ENCODE data around the gene HLA-DMB.
"Not testable (repeated sequence)": the region's sequence is repeated elsewhere in the genome, so short reads cannot be mapped to it uniquely, and the experiment has no call there.

HLA-DMB gene

GRCh38 chr6:32949113-32949512, 8.3 kb upstream of the HLA-DMB start:
- no peak for DNase-seq

- no peak for DNase-seq
Measured at GRCh38 chr6:32947552-32948465, 7.0 kb upstream of the HLA-DMB start.

DNA sequence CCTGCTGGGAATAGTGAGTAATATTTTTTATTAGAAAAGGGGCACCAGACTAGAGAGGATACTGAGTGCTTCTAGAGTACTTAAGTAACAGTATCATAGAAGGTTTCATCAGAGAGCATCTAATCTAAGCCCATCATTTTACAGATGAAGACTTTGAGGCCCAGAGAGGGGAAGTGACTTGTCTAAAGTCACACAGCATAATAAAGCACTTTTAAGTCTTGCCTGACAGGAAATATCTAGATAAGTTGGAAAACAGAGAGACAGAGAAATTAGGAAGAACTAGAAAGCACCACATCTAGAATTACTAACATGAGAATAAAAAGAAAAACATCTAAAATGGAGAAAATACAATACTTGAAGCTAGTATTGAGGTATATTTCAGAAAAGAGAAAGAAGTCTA, 6.1 kb upstream of the HLA-DMB start:
- no peak for DNase-seq

DNA sequence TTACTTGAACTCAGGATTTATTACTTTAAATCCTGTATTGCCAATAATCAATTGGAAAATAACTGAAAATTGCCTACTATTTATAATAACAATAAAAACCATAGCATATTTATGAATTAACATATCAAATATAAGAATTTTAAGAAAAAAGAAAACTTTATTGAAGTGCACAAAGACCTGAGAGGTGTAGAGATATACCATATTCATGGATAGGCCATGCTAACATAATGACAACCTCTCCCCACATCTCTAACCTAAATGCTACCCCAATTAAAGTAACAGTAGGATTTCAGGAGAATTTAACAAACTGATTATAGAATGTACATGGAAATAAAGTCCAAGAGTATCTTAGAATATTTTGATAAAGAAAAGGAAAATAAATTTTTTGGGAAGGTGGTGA, 5.1 kb upstream of the HLA-DMB start:
- DNase-seq: no peak

GRCh38 chr6:32945108-32945760, 4.4 kb upstream of the HLA-DMB start:
- no peak for DNase-seq

DNA sequence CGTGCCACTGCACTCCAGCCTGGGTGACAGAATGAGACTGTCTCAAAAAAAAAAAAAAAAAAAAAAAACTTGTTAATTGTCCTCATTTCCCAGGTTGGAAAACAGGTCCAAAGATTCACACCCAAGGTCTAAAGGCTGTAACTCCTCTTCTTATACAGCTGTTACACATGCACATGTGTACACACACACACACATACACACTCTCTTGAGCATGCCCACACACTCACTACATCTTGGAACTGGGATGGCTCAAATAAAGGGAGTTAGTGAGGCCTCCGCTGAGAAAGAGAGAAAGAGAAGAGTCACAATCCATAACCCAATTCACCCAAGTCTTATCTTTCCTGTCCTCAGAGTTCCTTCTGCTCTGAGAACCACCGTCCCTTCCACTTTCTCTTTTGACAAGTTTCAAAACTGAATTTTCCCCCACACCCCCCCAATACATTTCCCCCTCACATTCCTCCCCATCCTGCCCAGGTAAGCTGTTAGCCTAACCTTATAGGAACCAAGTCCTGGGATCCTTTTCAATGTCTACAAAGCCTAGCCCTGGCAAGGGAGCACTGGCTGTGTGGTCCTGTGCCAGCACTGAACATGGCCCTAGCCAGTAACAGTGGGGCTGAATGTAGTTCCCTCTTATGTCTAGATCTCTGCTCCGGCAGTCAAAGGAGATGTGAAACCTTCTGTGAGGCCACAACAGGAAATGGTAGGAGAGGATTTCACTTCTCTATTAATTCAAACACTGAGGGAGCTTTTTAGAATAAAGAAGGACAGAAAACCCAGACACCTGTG, 3.2 kb upstream of the HLA-DMB start:
- peak; percentile 90 for DNase-seq

DNA sequence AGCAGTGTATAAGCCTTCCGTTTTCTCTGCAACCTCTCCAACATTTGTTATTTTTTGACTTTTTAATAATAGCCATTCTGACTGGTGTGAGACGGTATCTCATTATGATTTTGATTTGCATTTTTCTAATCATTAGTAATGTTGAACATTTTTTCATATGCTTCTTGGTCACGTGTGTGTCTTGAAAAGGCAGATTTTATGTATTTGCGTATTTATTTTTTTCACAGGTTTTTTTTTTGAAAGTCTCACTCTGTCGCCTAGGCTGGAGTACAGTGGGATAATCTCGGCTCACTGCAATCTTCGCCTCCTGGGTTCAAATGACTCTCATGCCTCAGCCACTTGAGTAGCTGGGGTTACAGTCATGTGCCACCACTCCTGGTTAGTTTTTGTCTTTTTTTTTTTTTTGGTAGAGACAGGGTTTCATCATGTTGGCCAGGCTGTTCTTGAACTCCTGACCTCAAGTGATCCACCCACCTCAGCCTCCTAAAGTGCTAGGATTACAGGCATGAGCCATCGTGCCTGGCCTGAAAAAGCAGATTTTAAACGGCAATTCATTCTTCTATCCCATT, 1.8 kb upstream of the HLA-DMB start:
- not testable (repeated sequence) for DNase-seq

DNA sequence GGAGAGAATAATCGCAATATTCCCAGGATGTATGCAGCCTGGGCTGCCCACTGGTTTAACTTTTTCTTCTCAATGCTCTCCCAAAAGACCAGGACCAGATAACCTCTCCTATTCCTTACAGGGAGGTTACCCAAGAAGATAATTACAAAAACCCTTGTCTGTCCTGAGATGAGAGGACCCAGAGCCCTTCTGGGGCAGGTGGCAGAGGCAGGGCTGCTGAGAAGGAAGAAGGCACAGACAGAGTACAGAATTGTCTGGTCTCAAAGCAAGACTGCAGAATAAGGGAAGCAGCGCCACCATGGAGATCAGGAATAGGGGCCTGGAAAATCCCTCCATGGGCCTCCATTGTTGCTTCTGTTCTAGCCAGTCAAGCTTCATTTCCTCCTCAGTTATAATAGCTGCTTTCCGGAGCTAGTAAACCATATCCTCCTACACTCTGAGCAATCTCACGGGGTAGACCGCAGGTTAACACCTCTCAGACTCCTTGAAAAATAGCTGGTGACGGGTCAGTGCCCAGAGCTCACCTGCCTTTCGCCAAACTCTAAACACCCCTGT, 463 bp upstream of the HLA-DMB start:
- no peak for DNase-seq

DNA sequence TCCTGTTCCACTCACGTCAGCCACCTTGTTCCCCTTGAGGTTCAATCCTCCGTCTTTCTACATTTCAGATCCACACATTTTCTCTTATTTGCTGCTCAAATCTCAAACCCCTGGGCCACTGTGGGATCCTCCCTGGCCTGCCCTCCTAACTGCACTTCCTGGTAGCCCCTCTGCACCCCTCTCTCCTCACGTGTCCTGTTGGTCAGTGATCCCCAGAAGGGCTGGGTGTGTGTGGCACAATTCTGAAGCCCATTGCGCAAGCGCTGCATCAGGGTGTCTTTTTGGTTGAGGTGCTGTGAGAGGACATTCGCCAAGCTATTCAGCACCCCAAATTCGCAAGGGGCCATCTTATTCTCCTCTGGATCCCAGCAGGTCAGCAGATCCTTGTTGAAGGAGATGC, 2.3 kb downstream of the HLA-DMB start:
- DNase-seq: no peak

DNA sequence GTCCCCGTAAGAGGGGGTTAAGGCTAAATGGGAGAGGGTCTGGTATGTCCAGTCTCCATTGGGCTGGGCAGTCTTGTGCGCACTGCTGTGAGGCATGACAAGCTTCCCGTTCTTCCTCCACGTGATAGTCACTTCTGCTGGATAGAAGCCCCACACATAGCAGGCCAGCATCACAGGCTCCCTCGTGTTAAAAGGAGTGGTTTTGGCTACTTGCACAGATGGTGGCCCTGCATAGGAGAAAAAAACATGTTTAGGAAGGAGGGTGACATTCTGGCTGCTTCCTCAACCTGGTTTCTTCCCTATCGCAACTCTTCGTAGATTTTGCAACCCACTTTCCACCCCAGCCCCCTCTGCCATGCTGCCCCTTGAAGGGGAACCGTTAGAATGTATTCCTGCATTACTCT, 3.6 kb downstream of the HLA-DMB start:
- DNase-seq: peak; percentile 6

DNA sequence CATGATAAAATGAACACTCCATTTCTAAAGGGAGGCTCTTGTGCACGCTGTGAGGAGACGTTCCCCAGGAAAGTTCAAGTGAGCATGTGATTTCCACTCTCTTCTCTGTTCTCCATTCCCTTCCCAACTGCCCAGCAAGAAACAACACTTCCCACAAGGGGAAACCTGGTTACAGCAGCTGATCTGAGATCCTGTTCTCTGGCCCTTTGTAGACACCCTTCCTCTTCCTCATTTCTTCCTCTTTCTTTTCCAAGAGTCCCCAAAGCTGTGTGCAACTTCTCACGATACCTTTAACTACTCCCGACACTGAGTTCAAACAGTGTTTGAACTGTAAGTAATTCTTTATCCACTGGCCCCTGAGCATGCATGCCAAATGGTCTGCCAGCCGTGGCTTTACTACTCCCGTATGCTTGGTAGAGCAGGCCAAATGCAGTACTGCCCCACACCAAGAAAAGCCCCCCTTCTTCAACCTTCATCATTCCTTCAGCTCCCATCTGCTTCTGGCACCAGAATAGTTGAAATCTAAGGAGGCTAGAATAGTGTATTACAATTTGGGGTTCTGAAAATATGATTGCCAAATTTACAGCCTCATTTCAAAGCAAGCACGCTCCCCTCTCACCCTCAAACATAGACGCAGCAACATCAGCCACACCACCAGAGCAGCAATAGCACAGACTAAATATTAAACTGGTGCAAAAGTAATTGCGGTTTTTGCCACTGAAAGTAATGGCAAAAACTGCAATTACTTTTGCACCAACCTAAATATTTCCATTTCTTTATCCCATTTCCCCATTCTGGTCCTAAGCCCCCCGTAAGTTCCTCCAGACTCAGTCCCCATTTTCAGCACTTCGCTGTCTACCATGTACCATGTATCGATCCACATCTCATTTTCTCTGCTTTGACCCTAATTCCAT, 4.3 kb downstream of the HLA-DMB start:
- no peak for DNase-seq

DNA sequence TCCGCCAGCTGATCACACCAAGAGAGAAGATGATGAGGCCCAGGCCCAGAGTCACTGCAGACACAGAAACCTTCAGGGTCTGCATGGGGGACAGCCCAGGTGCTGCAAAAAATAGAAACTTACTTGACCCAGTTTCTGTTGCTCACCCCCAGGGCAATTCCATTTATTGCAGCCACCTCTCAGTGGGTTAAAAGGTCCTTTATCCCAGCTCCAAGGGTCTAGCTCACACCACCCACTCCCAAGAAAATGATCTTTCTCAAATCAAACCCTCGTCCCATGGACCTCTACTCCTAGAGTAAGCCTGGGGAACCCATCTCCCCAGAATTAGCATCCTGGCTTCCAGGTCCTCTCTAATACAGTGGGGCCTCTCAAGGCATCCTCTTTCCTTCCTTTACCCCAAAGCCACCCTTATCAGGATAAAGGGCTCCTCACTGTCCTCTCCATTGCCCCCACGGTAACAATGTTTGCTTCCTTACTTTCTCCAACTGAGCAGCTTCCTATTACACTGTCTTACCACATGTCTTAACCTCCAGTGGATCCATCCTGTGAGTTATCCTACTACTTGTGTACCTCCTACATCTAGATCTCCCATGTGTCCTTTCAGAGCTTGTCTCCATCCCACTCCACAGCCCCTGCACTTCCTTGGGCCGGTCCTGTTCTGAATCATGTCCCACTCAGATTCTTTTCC, 5.1 kb downstream of the HLA-DMB start:
- DNase-seq: no peak

DNA sequence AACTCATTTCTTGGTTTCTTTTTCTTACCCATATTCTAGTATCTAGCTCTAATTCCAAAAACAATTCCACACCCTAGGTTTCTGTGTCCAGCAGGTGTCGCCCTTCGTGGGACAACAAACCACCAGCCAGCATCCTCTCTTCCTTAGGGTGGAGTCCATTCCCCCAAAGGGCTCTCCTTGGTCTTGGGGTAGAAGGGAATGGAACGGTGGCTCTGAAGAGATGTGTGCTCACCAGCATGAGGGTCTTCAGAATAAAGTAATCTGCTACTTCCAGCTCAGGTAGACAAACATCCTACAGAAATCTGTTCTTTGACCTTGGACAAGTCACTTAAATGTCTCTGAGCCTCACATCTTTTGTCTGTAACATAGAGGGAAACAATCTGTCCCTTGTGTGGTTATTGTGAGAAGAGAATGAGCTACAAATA, 7.2 kb downstream of the HLA-DMB start:
- DNase-seq: no peak

- no peak for DNase-seq
Measured at GRCh38 chr6:32932132-32932868, 8.5 kb downstream of the HLA-DMB start.

DNA sequence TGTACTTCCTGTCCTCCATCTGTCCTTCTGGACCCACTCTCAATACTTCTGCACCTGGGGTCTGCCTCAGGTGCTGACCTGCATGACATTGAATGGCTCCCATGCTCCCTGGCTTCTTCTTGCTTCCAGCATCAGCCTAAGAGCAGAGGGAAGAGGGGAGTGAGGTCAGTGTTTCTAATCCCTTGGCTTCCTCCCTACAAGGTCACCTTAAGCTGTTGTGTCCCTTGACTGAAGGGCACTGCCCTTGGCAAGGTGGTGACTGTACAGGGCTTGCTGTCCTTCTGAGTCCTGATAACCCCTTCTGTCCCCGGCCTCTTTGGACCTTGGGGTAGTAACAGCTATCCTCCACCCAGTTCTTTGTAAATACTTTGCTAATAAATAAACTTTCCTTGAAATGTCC, 9.6 kb downstream of the HLA-DMB start:
- no peak for DNase-seq

- DNase-seq: no peak
Measured at GRCh38 chr6:32922083-32922482, 18.7 kb downstream of the HLA-DMB start.

DNA sequence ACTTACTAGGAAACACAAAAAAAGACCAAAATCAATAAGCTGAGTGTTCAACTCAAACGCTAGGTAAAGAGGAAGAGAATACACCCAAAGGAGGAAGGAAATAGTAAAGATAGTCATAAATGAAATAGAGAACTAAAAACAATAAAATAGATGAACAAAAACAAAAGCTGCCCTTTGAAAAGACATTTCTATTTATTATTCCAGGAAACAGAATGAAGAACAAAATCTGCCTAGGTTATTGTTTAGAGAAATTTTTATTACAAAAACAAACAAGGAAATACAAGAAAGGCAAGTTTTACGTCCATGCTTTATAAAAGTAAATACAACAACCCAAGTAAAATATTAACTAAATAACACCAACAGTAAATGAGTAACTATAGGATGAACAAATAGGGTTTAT, 20.1 kb downstream of the HLA-DMB start:
- no peak for DNase-seq

GRCh38 chr6:32912951-32913350, 27.9 kb downstream of the HLA-DMB start:
- no peak for DNase-seq

- no peak for DNase-seq
Measured at GRCh38 chr6:32908897-32909296, 31.9 kb downstream of the HLA-DMB start.

DNA sequence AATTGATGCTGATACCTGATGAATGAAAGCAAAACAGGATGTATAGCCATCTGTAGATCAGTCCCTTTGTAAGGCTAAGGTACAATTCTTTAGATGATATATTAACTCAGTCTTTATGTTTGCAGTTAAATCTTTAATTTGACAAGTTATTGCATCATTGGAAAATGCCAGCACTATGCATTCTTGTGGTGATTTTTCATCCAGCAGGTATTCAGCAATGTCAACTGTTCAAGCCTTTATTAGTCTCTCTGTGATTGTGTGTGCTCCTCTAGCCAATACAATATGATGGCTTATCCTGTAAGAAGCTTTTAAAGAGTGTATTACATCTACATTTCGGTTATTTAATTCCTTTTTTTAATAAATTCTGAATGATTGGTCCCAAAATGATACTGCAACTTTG, 34.3 kb downstream of the HLA-DMB start:
- DNase-seq: no peak

Measured in SIG-M5 (cell line).